Measurements from ENCODE around the gene GNA14.
"Not testable (repeated sequence)": the region's sequence is repeated elsewhere in the genome, so short reads cannot be mapped to it uniquely, and the experiment has no call there.

Gene GNA14

DNA sequence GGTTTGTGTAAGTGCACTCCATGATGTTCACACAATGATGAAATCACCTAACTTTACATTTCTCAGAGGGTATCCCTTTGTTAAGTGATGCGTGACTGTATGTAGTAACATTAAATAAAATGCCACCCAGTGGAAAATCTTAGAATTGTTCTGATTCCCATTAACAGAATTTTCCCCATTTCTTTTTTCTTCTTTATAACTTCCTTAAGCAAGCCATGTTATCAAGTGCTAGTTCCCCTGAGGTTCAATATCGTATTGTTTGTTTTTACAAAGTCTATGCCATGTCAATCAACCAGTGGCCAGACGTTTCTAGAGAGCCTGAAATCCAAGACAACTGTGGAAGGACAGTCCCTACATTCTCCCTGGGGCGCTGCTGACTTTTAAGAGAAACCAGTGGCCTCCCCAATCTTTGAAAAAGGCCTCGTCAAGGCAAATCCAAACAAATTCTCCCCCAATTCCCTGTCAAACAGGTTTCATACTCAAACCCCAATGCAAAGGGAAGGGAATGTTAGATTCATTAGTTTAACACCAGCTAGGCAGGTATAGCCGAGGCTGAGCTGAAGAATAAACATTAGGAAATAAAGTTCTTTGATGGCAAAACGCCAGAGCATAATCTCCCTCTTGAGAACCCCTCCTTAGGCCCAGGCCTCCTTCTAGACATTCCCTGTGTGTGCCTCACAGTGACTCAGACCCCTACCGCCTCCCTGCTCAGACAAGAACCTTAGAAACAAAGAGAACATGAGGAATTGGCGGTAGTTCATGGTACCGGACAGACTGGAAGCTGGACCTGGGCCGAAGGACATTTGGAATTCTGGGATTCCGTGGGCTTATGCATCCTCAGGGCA lies 198.7 kb downstream of the GNA14 start:
- peak; percentile 75 for DNase-seq

DNA sequence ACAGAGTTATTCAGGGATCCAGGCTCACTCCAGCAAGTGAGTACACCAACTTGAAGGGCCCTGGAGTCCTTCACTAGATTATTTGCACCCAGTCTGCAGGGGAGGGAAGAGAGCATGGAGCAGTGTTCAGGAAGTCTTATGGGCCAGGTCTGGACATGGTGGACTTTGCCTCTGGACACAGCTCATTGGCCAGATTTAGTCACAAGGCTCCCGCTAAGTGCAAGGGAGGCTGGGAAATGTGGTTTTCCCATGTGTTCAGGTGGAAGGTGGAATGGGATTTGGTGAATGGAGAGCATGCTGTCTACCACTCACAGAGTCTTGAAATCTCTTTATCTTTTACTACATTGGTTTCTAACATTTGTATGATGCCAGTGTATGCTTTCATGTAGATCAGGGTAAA lies 200.5 kb downstream of the GNA14 start:
- DNase-seq: no peak

DNA sequence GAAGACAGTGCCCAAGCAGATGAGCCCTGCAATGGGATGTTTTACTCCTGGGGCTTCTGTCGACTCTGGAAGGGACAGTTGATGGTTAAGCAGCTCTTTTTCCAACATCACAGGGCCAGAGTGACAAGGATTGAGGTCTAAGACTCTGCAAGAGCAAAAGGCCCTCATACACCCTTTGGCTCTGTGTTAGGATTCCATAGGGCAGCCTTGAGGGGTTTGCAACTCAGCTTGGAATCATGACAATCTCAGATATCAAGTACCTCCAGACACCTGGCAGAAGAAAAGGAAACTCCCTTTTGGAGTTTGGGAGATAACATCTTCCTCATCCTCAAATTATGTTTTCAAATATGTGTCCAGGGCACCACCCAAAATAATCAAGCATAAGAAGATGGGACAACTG lies 205.7 kb downstream of the GNA14 start:
- no peak for DNase-seq

DNA sequence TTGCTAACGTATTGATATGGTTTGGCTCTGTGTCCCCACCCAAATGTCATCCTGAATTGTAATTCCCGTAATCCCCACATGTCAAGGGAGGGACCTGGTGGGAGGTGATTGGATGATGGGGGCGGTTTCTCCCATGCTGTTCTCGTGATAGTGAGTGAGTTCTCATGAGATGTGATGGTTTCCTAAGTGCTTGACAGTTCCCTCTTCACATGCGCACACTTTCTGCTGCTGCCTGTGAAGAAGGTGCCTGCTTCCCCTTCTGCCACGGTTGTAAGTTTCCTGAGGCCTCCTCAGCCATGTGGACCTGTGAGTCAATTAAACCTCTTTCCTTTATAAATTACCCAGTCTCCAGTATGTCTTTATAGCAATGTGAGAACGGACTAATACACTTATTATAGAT lies 207.0 kb downstream of the GNA14 start:
- DNase-seq: not testable (repeated sequence)

DNA sequence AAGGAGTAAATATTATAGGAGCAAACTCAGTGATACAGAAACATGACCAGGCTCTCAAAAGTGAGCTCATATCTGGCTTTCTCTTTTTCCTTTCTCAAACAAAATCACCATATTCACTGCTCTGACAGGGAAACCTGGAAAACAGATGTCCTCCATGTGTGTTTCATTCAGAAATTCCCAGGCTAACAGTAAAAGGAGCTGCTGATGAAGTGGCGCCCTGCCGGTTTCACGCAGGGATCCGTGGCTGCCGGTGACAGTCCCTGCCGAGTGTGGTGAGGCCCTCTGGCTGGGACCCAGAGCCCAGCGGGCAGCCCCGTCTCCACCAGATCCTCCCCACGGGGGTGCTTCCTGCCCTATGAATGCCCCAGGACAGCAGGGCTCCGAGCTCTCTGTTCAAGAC lies 208.1 kb downstream of the GNA14 start:
- DNase-seq: peak; percentile 59

DNA sequence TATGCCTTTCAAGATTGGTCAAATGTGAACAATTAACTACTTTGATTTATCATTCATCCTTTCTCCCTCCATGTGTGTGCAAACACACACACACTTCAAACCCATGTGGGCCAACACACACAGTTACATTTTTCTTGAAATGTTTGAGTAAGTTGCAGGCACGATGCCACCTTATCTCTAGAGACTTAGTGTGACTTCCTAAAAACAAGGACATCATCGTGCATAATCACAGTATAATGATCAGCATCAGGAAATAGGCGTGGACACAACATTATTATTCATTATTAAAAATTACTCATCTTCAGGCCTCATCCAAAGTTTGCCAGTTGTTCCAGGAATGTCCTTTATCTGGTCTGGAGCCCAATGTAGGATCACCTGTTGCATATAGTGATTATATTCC lies 209.5 kb downstream of the GNA14 start:
- no peak for DNase-seq

DNA sequence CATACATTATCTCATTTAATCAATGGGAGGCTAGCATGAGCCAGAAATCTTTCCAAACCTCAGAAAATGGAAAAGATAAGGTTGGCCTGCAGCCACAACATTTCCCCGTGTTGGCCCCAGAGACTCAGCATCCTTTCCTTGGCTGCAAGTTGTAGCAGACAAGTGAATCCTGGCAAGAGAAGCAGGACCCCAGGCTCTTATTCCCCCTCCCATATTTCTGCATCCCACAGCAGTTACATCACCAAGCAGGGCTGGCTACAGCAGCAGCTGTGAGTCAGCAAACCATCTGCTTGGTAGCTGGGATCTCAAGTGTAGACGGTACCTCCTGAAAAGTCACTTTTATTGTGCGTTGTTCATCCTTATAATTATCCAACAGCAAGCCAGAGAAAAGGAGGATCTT lies 212.4 kb downstream of the GNA14 start:
- DNase-seq: peak; percentile 66

DNA sequence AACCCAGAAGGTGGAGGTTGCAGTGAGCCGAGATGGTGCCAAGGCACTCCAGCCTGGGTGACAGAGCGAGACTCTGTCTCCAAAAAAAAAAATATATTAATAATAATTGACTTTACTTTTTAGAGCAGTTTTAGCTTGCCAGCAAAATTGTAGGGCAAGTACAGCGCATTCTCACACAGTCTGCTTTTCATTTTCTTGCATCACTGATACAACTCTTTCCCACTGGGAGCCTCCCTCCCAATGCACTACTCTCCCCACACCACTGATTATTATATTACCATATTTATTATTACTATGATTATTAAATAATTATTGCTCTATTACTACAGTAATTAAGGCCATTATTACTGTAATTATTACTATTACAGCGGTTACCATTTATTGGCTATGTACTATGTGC lies 212.8 kb downstream of the GNA14 start:
- DNase-seq: no peak

DNA sequence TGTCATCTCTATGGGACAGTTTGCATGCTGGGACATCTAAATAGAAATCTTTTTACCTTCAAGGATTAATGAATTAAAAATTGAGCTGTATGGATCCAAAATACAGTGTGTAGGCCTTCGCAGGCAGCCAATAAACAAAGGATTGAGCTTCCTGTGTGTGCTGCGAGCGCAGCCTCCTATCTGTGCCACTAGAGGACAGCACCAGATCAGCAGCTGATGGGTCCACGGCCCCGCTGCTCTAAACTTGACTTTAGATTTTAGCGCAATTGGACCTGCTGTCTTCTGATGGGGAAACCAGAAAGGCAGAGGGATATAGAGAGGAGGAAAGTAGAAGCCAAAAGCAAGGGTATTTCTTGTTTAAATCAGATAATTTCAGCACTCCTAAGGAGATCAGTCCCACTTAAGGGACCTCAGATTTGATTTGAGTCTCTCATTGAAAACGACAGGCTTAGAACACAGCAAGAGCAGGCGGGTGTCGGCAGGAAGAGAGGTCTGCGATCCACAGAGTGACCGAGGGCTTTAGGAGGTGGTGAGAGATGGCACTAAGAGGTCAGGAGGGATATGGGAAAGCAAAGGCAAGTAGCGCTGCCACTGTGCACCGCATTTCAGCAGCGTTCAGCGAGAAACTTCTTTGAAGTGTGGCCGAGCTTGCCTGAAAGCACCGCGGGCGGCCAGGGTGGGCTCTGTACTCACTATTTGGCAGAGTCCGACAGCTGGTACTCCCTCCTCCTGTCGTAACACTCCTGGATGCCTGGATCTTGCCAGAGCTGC lies 214.3 kb downstream of the GNA14 start:
- DNase-seq: peak; percentile 75

DNA sequence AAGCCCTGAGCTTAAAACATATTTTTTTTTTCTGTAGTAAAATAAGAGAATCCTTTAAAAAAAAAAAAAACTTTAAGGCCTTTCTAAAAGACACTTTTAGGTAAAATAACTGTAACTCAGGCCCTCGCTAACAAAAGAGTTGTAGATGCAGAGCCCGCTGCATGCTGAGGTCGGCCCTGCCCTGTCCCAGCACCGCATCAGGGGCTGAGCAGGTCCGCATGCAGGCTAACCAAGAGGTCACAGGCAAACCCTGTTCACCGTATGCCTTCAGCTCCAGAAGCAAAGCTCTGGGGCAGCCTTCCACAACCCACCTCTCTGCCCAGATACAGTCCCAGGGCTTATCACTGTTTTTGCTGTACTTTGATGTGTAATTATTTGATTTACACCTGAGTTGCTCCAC lies 216.1 kb downstream of the GNA14 start:
- DNase-seq: no peak

DNA sequence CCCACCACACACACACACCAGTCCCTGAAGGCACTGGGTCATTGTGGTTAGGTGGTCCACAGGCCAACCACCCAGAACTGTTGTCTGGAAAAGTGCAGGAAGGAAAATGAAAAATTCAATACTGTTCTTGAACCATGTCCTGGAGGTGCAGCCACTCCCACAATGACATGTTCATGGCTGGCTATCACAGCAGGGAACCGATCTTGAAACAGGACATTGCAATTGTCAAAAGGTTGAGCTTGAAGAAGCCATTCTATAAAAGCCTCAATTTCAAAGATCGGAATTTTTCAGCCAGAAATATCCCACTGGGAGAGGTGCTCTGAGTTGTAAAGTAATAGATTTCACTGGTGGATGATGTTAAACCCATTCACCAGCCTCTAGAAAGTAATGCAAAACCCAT lies 218.2 kb downstream of the GNA14 start:
- no peak for DNase-seq

DNA sequence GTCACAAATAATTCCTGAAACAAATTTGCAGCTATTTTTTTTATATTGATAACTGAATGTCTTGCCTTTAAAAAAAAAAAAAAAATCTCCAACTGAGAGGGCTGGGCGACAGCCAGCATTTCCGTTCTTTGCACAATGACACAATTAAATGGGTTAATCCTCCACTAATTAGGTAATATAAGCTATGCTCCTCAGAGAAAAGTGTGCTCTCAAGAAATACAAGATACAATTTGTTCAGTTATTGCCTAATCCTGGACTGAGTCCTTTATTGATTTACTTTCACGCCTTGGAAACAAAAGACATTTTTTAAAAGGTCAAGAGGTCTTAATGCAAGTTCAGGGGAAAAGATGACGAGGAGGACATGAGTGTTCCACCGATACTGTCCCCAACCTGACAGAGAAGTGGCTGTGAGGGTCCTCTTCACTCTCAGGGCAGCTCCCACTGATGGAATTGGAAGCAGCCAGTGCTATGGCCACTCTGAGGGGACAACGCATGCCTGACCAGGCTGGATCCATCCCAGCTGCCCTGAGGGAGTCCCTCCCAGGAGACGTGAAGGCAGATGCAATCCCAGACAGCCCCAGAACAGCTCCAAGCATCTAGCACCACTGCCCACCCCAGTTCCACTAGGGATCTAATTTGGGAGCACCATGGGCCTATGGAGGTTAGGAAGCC lies 220.7 kb downstream of the GNA14 start:
- no peak for DNase-seq

DNA sequence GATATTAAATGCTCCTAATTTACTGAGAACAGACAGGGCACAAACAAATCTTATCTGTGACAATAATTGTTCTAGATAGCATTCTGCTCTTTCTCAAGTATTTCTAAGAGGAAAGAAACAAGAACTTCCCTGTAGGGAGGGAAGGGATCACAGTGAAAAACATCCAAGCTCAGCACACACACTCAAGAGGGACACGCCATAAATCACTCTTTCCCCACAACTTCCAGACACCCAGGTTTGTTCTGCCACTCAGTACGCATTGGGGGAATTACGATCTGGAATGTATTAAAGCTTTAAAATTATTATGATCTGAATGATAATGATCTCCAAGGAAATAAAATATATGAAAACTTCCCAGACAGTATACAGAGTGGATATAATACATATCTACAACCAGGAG lies 221.4 kb downstream of the GNA14 start:
- DNase-seq: no peak

DNA sequence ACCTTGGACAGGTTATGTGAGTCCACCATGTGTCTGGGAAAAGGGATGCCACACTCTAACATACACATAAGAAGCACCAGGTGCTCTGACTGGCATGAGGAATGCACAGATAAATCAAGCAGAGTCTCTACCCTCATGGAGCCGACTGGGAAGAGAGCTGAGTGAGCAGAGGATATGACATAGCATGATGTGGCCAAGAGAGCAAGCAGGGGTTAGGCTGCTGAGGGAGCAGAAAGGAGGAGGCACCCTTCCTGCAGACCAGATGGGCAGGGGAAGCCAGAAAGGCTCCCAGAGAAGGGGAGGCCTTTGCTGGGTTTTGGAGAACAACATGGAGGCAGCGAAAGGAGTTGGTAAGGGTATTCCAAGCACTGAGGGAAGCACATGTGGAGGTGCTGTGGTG lies 223.1 kb downstream of the GNA14 start:
- DNase-seq: no peak

DNA sequence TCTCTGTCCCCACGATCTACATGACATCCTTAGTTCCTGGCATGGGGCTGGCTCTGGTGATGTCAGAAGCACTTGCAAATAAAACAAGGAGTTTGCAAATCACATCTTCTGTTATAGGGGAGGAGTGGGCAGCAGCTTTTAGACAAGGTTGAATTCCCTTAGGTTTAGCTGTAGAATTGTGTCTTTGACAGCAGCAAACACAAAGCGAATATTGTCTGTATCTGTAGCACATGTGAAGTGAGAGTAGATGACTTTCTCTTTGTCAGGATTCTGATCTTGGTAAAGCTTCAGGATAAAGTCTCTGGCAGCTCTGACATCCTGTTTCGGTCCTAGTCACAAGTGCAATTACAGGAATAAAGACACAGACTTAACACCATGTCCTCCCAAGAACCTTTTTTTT lies 224.3 kb downstream of the GNA14 start:
- no peak for DNase-seq

DNA sequence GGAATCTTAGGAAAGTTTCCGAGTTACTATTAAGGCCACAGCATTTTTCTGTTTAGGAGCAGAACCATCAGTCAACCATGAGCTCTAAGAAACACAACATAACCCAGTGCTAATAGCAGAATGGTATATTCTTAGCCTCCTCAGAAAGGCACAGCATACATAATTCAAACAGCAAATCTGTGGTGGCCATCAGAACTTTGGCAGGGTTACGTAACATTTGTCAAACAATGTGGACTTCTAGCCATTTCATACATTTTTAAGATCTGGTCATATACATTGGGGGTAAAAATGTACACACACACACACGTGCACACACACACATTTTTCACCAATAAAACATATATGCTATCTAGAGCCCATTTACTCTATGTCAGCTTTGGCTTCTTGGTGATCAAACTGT lies 225.2 kb downstream of the GNA14 start:
- DNase-seq: no peak

DNA sequence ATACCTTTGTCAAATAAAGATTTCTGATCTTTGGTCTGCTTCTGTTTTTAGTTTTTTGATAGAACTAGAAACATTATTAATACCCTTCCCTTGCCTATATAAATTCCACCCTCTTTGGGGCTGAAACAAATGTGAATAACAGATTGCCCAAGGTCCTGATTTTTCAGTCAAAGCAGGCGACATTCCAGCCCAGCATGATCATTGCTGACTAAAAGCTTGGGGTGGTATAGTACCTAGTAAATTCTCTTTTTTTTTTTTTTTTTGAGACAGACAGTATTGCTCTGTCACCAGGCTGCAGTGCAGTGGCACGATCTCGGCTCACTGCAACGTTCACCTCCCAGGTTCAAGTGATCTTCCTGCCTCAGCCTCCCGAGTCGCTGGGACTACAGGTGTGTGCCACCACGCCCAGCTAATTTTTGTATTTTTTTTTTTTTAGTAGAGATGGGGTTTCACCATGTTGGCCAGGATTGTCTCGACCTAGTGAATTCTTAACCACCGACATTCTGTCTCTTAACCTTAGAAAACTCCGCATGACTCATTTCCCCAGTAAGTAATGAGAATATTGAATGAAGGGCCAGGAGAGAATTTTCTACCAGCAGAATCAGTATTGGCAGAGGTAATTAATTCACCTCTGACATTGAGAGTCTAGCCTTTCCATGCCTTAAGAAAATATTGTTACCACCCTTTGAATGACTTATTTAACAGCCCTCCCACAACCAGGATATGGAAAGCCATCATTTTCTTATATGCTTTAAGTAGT lies 226.4 kb downstream of the GNA14 start:
- no peak for DNase-seq

DNA sequence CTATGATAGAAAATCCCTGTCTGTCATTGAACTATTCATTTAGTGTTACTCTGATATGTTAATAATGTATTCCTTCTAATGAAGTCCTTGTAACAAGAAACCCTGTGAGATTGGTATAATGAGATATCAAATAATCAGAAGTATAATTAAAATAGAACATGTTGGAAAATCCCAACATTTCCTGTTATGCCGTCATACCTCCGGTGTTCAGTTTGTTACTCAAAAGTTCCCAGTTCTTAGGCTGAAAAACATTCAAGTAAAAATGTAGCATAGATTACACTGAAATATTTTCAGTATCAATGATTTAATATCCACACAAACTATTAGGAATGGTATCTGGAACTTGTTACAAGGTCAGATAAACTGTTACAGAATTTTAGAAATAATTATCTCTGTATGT lies 227.5 kb downstream of the GNA14 start:
- no peak for DNase-seq

DNA sequence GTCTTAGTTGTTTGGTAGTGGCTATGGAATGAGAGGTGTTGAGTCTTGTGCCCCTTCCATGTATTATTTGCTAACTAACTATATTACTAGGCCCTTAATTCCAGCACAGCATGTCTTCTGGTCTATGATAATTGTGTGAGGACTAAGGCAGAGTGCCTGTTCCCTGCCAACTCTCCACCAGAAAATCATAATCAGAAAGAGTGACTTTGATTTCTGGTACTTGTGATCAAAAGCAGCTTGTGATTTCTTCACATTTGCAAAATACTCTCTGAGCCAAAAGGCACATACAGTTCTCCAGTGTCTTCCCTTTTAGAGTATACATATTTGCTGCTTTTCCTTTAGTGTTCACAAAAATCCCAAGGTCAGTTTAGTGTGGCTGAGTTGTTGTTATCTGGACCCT lies 229.9 kb downstream of the GNA14 start:
- no peak for DNase-seq

DNA sequence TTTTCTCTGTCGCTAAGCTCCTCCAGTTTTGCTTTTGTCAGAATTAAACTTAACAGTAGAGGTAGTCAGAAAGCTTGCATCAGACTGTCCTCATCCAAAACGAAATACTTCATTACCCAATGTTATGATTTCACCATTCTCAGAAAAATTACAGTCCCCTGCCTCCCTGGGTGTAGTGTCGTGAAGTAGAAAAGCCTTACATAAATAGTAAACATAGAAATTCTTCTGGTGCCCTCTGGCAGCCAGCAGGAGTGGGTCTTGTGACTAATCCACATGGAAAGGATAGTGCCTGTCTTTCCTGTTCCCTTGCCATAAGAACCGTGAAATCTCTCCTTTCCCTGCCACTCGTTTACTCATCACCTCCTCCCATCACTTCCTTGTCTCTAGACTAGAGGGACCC lies 230.6 kb downstream of the GNA14 start:
- DNase-seq: peak; percentile 33

DNA sequence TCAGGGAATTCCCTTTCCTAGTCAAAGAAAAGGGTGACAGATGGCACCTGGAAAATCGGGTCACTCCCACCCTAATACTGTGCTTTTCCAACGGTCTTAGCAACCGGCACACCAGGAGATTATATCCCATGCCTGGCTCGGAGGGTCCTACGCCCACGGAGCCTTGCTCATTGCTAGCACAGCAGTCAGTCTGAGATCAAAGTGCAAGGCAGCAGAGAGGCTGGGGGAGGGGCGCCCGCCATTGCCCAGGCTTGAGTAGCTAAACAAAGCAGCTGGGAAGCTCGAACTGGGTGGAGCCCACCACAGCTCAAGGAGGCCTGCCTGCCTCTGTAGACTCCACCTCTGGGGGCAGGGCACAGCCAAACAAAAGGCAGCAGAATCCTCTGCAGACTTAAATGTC lies 239.6 kb downstream of the GNA14 start:
- not testable (repeated sequence) for DNase-seq

DNA sequence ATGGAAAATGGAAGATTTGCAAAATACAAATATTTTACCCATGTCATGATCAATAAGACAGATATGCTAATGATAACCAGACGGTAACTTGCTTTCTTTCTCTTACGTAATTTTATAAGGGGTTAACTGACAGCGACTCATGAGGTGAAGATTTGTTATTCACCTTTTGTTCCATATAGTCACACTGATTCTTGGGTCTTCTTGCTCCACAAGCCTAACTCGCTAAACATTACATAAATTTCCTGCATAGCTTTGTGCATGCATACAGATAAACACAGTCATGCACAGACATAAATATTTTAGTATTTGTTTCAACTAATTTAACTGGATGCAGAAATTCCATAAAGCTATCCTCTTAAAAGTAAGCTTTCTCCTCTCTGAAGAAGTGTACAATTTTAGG lies 244.9 kb downstream of the GNA14 start:
- DNase-seq: peak; percentile 42

DNA sequence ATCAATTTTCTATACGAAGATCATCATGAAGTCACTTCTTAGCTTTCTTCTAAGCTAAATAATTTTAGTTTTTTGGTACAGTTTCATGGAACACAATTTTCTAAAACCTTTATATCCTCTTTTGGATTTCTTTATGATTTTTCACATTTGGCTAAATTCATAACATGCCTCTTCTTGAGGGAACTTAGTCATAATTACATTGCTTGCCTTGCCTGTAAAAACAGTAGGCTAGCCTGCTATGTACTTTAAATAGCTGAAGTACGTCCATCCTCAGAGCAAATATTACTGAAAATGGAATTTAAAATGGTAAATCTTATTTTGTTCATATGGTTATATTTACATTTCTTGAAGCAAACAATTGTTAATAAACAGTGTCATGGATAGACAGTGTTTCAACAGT lies 245.8 kb downstream of the GNA14 start:
- DNase-seq: no peak
